ENCODE results near the gene KIF5C.

- TF ChIP-seq CTCF (IDR thresholded peaks at IDR 0.05), result peak; percentile 50
- no peak for TF ChIP-seq ZFX (IDR thresholded peaks at IDR 0.05; ENCODE audit: borderline replicate concordance)
Measured at GRCh38 chr2:149040451-149040850, 165.4 kb downstream of the KIF5C start.
